SK-N-MC (cell line): ENCODE data around the gene AMER2.

Experiments used
- EZH2 ChIP-seq: fragments of 200-600 bp; sonication (generic); IDR thresholded peaks from one replicate; pipeline ENCODE4 v1.6.1; 2017; ENCODE audit warnings: antibody characterized with exemption
- POLR2AphosphoS5 ChIP-seq: IDR thresholded peaks from 2 replicates; pipeline ENCODE4 v1.6.1; 2012; ENCODE audit warnings: mild to moderate bottlenecking, low read depth, low read length, borderline replicate concordance

- TF ChIP-seq POLR2AphosphoS5 (no peak), EZH2 (no peak)
Measured at GRCh38 chr13:25174304-25174703, 2.2 kb upstream of the AMER2 start.
